Spleen (tissue), 11 donors: ENCODE measurements around the gene ALOXE3. TPM values are rescaled to one million over a fixed set of nuclear protein-coding genes. Genes with fewer than 3 reads are reported as not detected.

Experiments
- DNase-seq: peaks from one replicate; pipeline ENCODE4 v3.0.0-alpha.2; 2020
- H3K27ac ChIP-seq, 8 donors: fragments of 200-600 bp; sonication (generic) in 7 of 8; 1 replicate in 4 of 8; 2 replicates in 4 of 8; pipeline versions ENCODE4 v1.5.0 to v1.8.0; 2016 to 2021; ENCODE audit warnings: inconsistent platforms in 4 of 8, mild to moderate bottlenecking in 4 of 8, moderate library complexity in 1 of 8
- H3K27me3 ChIP-seq, 7 donors: fragments of 200-600 bp; sonication (generic) in 6 of 7; replicated peaks in 1 of 7; 1 replicate in 4 of 7; 2 replicates in 3 of 7; pipeline versions ENCODE4 v1.5.0 to v1.8.0; 2016 to 2021; ENCODE audit warnings: inconsistent platforms in 3 of 7, mild to moderate bottlenecking in 1 of 7
- H3K36me3 ChIP-seq, 6 donors: fragments of 200-600 bp; sonication (generic) in 5 of 6; 1 replicate in 4 of 6; 2 replicates in 2 of 6; pipeline versions ENCODE4 v1.5.0 to v1.8.0; 2016 to 2021; ENCODE audit warnings: inconsistent platforms in 2 of 6
- H3K4me1 ChIP-seq, 6 donors: fragments of 200-600 bp; sonication (generic) in 5 of 6; 1 replicate in 3 of 6; 2 replicates in 3 of 6; pipeline versions ENCODE4 v1.5.0 to v1.8.0; 2016 to 2021; ENCODE audit warnings: inconsistent platforms in 3 of 6
- H3K4me3 ChIP-seq, 8 donors: fragments of 200-600 bp; sonication (generic) in 7 of 8; 1 replicate in 4 of 8; 2 replicates in 4 of 8; pipeline versions ENCODE4 v1.5.0 to v1.8.0; 2016 to 2021; ENCODE audit warnings: inconsistent platforms in 4 of 8, mild to moderate bottlenecking in 4 of 8, moderate library complexity in 2 of 8
- H3K9me3 ChIP-seq, 8 donors: fragments of 200-600 bp; sonication (generic) in 7 of 8; 1 replicate in 4 of 8; 2 replicates in 4 of 8; pipeline versions ENCODE4 v1.5.0 to v1.8.0; 2016 to 2021; ENCODE audit warnings: inconsistent platforms in 4 of 8
- CTCF ChIP-seq, 11 experiments: fragments of 200-600 bp in 7 of 11; fragments of 450-650 bp in 4 of 11; sonication (generic) in 4 of 11; IDR thresholded peaks in 8 of 11; conservative IDR thresholded peaks in 3 of 11; 1 replicate in 7 of 11; 2 replicates in 4 of 11; pipeline versions ENCODE4 v1.4.0 to v1.8.0; 2016 to 2021; ENCODE audit warnings: antibody characterized with exemption in 11 of 11, inconsistent platforms in 4 of 11, mild to moderate bottlenecking in 1 of 11
- POLR2A ChIP-seq, 3 donors: fragments of 450-650 bp; IDR thresholded peaks; one replicate each; pipeline ENCODE4 v1.5.1; 2017; ENCODE audit warnings: antibody characterized with exemption in 3 of 3, mild to moderate bottlenecking in 1 of 3
- POLR2AphosphoS5 ChIP-seq, 3 donors: sonication (generic); formaldehyde crosslinking; IDR thresholded peaks; one replicate each; pipeline ENCODE4 v1.5.1; 2017; ENCODE audit warnings: antibody characterized with exemption in 3 of 3
- WGBS, 5 donors: extraction: QIAGEN DNeasy Blood & Tissue Kit in 3 of 5; methylation state at CpG; one replicate each; pipeline versions ENCODE4 v1.1.5 to v1.1.7; 2013 to 2018; 5-methylcytosine and 5-hydroxymethylcytosine counted together
- intact Hi-C: fragments of 100-400 bp; cut with DNase I; formaldehyde crosslinking; loops from one replicate; pipeline ENCODE4 v1.15.0; 2023; ENCODE audit warnings: low total_unique reads
- polyA plus RNA-seq, 3 donors: library from polyadenylated mRNA; stranded (reverse); fragments of 200-250 nt; gene quantifications; one replicate each; pipeline ENCODE4 v1.2.1, GENCODE V29; 2013
- total RNA-seq, 7 donors: library from RNA; depleted of rRNA in 3 of 7; stranded (reverse); fragments of >200 nt in 3 of 7; fragmentation: NEBNext Ultra II Directional in 4 of 7; extraction: Animal tissue kit (Norgen Biotek cat#: 25700) in 4 of 7; gene quantifications; one replicate each; pipeline versions ENCODE4 v1.1.0 to v1.2.1, GENCODE V29; 2016 to 2021
- donor health status: healthy with polysubstance abuse.
- donor health status: DM: no; HTN: no; CAD: no; lungs with moderate emphysema.
- donor health status: DM: no; HTN: no; CAD: no.
- donor health status: Bipolar disorder and iron deficiency.
- donor health status: healthy.
- donor health status: DM: no; HTN: no; CAD: no.
- donor health status: DM: yes; HTN: yes; CAD: no.

ALOXE3 gene
- total and polyA plus RNA-seq, 10 donors, result 0.03 TPM; not detected in 9

- Histone ChIP-seq H3K27ac (no peak overlapping the region), H3K9me3 (no peaks in the 10 kb centered on the region), H3K36me3 (peaks cover 16 to 86% (median 69%) of the 10 kb centered on the region in 6 donors), H3K27me3 (no peaks in the 10 kb centered on the region), H3K4me1 (peaks cover 22 to 57% (median 36%) of the 10 kb centered on the region in 6 donors), H3K4me3 (no peak overlapping the region)
- no peak for DNase-seq
- 83 to 98% (median 94%) methylated on average over 7 to 13 of the region's 13 CpGs for WGBS, 5 donors
- TF ChIP-seq POLR2AphosphoS5 (IDR thresholded peaks at IDR 0.05) (no peak), CTCF (IDR thresholded peaks at IDR 0.05 in 8 of 11, conservative IDR thresholded peaks at IDR 0.05 in 3 of 11) (no peak), POLR2A (IDR thresholded peaks at IDR 0.05) (no peak)
- intact Hi-C loops, result no loop called here
These were observed 30.2 kb upstream of the ALOXE3 start for GRCh38 chr17:8148560-8148959.

GRCh38 chr17:8147805-8148404 lies 29.6 kb upstream of the ALOXE3 start:
- intact Hi-C loops, result no loop called here
- Histone ChIP-seq H3K27me3 (no peaks in the 10 kb centered on the region), H3K27ac (peak overlapping the region in 2 of 8 donors; percentile 16 to 27), H3K4me1 (peaks cover 16 to 51% (median 30%) of the 10 kb centered on the region in 6 donors), H3K4me3 (no peak overlapping the region), H3K9me3 (no peaks in the 10 kb centered on the region), H3K36me3 (peaks cover 16 to 87% (median 75%) of the 10 kb centered on the region in 6 donors)
- DNase-seq, result no peak
- TF ChIP-seq POLR2A (IDR thresholded peaks at IDR 0.05), result no peak
- peak in 2 of 3 donors; percentile 12 to 43 for TF ChIP-seq POLR2AphosphoS5 (IDR thresholded peaks at IDR 0.05)
- 91 to 98% (median 93%) methylated on average over 12 to 13 of the region's 13 CpGs for WGBS, 5 donors

GRCh38 chr17:8147141-8147804 lies 29.0 kb upstream of the ALOXE3 start:
- DNase-seq, result no peak
- 91 to 95% (median 92%) methylated on average over 24 to 26 of the region's 26 CpGs for WGBS, 5 donors
- peak in 1 of 3 donors; percentile 60 for TF ChIP-seq POLR2AphosphoS5 (IDR thresholded peaks at IDR 0.05)
- TF ChIP-seq POLR2A (IDR thresholded peaks at IDR 0.05), result no peak
- H3K9me3 ChIP-seq, result no peaks in the 10 kb centered on the region
- intact Hi-C loops, result no loop called here
- H3K4me1 ChIP-seq, result peaks cover 11 to 47% (median 24%) of the 10 kb centered on the region in 6 donors
- peak overlapping the region in 2 of 8 donors; percentile 16 to 27 for H3K27ac ChIP-seq
- H3K4me3 ChIP-seq, result no peak overlapping the region
- no peaks in the 10 kb centered on the region for H3K27me3 ChIP-seq
- peaks cover 16 to 89% (median 81%) of the 10 kb centered on the region in 6 donors for H3K36me3 ChIP-seq

- peak overlapping the region in 2 of 8 donors; percentile 4 to 16 for H3K27ac ChIP-seq
- no peak for TF ChIP-seq POLR2A (IDR thresholded peaks at IDR 0.05)
- no peak for TF ChIP-seq CTCF (IDR thresholded peaks at IDR 0.05 in 8 of 11, conservative IDR thresholded peaks at IDR 0.05 in 3 of 11)
- peak in 1 of 3 donors; percentile 7 for TF ChIP-seq POLR2AphosphoS5 (IDR thresholded peaks at IDR 0.05)
- WGBS, 5 donors, result 83 to 94% (median 93%) methylated on average over 14 of the region's 14 CpGs
- H3K27me3 ChIP-seq, result no peaks in the 10 kb centered on the region
- no peak for DNase-seq
- intact Hi-C loops, result no loop called here
- peaks cover 11 to 44% (median 22%) of the 10 kb centered on the region in 6 donors for H3K4me1 ChIP-seq
- H3K9me3 ChIP-seq, result no peaks in the 10 kb centered on the region
- H3K36me3 ChIP-seq, result peaks cover 16 to 96% (median 88%) of the 10 kb centered on the region in 6 donors
- H3K4me3 ChIP-seq, result no peak overlapping the region
These were observed 28.2 kb upstream of the ALOXE3 start for GRCh38 chr17:8146381-8147140.
